D721Med (cell line): ENCODE results near the gene DCLK2.

ENCODE experiments used
- DNase-seq: peaks from one replicate; pipeline ENCODE4 v3.0.0; 2011; ENCODE audit warnings: low spot score; ENCODE audit not compliant: insufficient read length
- FAIRE-seq: peaks from 2 replicates; lab custom pipeline; 2011; peaks lifted over from hg19 to GRCh38; lab: Jason Lieb, UNC
- TF ChIP-seq, protein P1 (sequence below): IDR thresholded peaks from 2 replicates; pipeline ENCODE4 v1.5.1; 2012; ENCODE audit warnings: mild to moderate bottlenecking, control low read depth; ENCODE audit not compliant: insufficient read depth; ENCODE audit errors: missing control alignments

DCLK2 gene

GRCh38 chr4:150253416-150253815, 175.2 kb downstream of the DCLK2 start:
- no peak for DNase-seq
- TF ChIP-seq, protein P1, sequence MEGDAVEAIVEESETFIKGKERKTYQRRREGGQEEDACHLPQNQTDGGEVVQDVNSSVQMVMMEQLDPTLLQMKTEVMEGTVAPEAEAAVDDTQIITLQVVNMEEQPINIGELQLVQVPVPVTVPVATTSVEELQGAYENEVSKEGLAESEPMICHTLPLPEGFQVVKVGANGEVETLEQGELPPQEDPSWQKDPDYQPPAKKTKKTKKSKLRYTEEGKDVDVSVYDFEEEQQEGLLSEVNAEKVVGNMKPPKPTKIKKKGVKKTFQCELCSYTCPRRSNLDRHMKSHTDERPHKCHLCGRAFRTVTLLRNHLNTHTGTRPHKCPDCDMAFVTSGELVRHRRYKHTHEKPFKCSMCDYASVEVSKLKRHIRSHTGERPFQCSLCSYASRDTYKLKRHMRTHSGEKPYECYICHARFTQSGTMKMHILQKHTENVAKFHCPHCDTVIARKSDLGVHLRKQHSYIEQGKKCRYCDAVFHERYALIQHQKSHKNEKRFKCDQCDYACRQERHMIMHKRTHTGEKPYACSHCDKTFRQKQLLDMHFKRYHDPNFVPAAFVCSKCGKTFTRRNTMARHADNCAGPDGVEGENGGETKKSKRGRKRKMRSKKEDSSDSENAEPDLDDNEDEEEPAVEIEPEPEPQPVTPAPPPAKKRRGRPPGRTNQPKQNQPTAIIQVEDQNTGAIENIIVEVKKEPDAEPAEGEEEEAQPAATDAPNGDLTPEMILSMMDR, result no peak
- FAIRE-seq, result no peak

DNA sequence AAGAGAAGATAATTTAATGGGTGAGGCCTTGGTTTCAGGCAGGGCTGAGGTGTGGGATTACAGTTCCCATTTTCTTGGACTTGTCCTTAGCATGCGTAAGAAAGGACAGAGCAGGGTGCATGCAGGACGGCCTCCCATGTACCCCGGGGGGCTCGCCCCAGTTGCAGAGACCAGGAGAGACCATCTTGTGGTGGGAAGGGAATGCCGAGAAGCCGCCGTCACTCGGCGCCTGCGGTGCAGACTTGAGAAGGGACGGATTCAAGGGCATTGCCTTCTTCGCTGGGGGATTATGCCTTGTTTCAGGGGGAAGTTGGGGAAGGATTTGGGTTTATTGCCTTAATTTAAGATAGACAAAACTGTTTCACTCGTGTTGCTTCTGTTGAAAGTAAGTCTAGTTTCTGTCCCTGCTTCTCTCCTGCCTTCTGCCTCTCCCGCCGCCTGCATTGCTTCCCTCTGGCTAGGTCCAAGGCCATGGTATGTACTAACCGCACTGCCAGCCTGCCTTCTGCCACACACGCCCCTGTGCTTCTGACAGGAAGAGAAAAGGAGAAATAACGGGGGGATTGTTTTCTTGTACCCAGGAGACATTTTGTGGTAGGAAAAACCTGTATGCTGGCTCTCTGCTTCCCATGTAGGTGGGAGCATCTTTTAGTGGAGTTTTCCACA, 175.9 kb downstream of the DCLK2 start:
- DNase-seq (no peak), FAIRE-seq (no peak)
- TF ChIP-seq, protein P1, result no peak

DNA sequence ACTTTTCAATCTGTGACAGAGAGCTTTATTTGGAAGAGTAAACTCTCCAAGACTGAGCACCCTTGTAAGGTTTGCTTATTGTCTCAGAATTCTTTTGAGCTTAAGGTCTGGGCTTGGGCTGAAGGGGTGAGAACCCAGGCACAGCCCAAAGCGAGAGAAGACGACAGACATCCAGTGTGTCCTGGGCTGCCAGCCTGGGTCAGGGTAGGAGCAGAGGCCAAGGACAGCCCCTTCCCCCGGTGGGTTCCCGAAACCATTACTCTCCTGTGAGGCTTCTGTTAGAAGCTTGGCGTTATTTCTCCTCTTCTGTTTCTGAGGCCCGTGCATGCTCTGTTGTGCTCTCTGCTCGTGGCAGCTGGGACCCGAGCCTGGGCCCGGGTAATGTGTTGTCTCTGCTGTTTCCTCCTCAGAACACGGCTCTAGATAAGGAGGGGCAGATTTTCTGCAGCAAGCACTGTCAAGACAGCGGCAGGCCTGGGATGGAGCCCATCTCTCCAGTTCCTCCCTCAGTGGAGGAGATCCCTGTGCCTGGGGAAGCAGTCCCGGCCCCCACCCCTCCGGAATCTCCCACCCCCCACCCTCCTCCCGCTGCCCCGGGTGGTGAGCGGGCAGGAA, 177.5 kb downstream of the DCLK2 start:
- FAIRE-seq, result no peak
- TF ChIP-seq, protein P1, result no peak
- DNase-seq, result no peak

- TF ChIP-seq, protein P1, result no peak
- FAIRE-seq, result no peak
- no peak for DNase-seq
Observed at GRCh38 chr4:150256225-150256620, 178.0 kb downstream of the DCLK2 start.

- DNase-seq (no peak), FAIRE-seq (no peak)
- TF ChIP-seq, protein P1, result no peak
Observed at GRCh38 chr4:150256841-150257730, 178.8 kb downstream of the DCLK2 start.

GRCh38 chr4:150258569-150258968, 180.3 kb downstream of the DCLK2 start:
- TF ChIP-seq, protein P1, result no peak
- no peak for DNase-seq
- FAIRE-seq, result no peak
